ENCODE measurements around the gene SPHKAP. TPM values are rescaled to one million over a fixed set of nuclear protein-coding genes. Genes with fewer than 3 reads are reported as not detected.
"Not testable (repeated sequence)": the region's sequence is repeated elsewhere in the genome, so short reads cannot be mapped to it uniquely, and the experiment has no call there.

Gene SPHKAP
- total RNA-seq, 1 donor from 2014 or later: 0.51 TPM

DNA sequence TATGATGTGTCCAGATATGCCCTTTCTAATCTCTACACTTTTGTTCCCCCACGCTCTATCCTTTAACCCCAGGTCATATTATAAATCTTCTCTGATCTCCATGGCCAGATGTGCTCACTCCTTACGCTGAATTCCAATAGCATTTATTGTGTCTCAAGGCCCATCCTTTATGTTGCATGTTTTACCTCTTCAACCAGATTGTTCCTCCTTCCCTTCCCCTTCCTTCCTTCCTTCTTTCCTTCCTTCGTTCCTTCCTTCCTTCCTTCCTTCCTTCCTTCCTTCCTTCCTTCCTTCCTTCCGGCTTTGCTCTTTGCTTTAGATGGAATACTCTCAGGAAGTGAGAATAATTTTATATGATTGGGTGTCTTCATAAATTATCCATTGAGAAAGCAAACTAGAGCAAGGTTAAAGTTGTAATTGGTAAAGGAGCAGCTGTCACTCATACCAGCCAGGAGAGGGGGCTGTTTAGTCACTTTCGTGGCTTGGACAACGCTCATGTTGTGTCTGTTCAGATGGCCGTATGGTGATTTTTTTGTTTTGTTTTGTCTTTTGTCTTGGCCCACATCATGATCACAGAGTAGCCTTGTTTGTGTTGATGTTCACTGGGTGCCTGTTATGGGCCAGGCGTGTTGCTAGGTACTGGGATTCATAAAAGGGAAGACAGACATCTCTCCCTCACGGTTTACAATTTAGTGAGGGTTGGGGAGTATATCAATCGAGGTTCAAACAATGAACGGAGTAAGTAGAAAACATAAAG, 242.0 kb downstream of the SPHKAP start:
- no peaks in the 10 kb centered on the region for H3K4me1 Mint-ChIP-seq (ENCODE audit: unreplicated experiment)
- H3K36me3 Mint-ChIP-seq: no peaks in the 10 kb centered on the region
- TF ChIP-seq, protein P1, sequence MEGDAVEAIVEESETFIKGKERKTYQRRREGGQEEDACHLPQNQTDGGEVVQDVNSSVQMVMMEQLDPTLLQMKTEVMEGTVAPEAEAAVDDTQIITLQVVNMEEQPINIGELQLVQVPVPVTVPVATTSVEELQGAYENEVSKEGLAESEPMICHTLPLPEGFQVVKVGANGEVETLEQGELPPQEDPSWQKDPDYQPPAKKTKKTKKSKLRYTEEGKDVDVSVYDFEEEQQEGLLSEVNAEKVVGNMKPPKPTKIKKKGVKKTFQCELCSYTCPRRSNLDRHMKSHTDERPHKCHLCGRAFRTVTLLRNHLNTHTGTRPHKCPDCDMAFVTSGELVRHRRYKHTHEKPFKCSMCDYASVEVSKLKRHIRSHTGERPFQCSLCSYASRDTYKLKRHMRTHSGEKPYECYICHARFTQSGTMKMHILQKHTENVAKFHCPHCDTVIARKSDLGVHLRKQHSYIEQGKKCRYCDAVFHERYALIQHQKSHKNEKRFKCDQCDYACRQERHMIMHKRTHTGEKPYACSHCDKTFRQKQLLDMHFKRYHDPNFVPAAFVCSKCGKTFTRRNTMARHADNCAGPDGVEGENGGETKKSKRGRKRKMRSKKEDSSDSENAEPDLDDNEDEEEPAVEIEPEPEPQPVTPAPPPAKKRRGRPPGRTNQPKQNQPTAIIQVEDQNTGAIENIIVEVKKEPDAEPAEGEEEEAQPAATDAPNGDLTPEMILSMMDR (conservative IDR thresholded peaks at IDR 0.05): peak; percentile 78
- peaks cover 10% of the 10 kb centered on the region for H3K27me3 Mint-ChIP-seq
- H3K9me3 Mint-ChIP-seq: no peaks in the 10 kb centered on the region
- no peak overlapping the region for H3K4me3 Mint-ChIP-seq
- DNase-seq (ENCODE audit: extremely low spot score, unreplicated experiment): no peak
- no peak overlapping the region for H3K27ac Mint-ChIP-seq

DNA sequence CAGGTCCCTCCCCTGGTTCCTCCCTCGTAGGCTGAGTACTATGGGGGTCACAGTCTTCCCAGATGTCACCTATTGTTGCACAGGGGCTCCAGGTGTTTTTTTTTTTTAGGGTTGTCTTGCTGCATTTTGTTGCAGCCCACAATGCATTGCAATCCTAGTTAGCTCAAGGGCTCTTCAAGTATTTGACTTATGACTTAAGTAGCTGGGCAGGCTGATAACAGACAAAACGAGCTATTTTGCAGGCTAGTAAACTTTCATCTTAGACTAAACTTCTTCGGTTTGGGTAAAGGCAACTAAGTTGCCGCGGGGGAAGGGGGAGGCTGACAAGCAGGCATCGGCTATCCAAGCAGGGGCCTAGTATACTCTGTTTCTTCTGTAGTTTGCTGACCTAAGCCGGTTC, 245.2 kb downstream of the SPHKAP start:
- H3K36me3 Mint-ChIP-seq; H3K27ac Mint-ChIP-seq; H3K9me3 Mint-ChIP-seq; DNase-seq (ENCODE audit: extremely low spot score, unreplicated experiment); H3K4me3 Mint-ChIP-seq; H3K4me1 Mint-ChIP-seq (ENCODE audit: unreplicated experiment): not testable (repeated sequence)
- H3K27me3 Mint-ChIP-seq: peaks cover 10% of the 10 kb centered on the region

DNA sequence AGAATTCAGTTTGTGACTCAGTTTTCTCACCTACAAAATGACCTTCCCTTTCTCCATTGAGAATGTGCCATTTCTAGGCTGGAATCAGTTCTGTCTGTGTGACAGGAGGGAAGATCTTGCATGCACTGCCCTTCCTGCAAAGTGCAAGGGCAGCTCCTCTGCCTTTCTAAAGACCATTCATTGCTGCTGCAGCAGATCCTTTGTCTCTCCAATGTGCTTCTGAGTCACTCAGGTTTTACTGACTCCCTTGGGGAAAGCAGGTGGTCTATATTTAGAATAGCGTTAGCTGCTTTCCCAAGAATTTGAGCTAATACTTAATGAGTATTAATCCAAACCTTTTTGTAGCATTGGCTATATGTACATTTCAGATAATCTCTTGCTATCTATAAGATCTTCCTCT, 247.6 kb downstream of the SPHKAP start:
- H3K36me3 Mint-ChIP-seq: no peaks in the 10 kb centered on the region
- H3K4me3 Mint-ChIP-seq: no peak overlapping the region
- TF ChIP-seq, protein P1 (conservative IDR thresholded peaks at IDR 0.05): no peak
- no peaks in the 10 kb centered on the region for H3K27me3 Mint-ChIP-seq
- no peak overlapping the region for H3K27ac Mint-ChIP-seq
- no peaks in the 10 kb centered on the region for H3K4me1 Mint-ChIP-seq (ENCODE audit: unreplicated experiment)
- peaks cover 5% of the 10 kb centered on the region for H3K9me3 Mint-ChIP-seq
- DNase-seq (ENCODE audit: extremely low spot score, unreplicated experiment): no peak

DNA sequence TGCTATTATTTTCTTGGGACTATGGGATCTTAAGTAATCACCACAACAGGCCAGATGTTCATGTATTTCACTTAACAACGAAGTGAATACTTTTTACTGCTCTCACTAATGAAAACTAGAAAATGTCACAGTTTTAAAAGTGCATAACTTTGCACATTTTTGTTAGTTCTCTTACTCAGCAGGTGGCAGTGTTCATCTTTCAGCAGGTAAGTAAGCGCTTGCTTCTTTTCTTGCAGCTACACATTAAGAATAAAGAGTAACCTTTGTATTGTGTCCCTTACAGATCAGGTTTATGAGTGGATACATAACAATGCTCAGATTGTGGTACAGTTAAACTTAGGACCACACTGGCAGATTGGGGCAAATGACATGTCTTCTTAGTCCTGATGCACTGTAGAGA, 249.1 kb downstream of the SPHKAP start:
- TF ChIP-seq, protein P1 (conservative IDR thresholded peaks at IDR 0.05): no peak
- Mint-ChIP-seq H3K4me3 (no peak overlapping the region), H3K9me3 (peaks cover 11% of the 10 kb centered on the region), H3K27me3 (no peaks in the 10 kb centered on the region), H3K4me1 (ENCODE audit: unreplicated experiment) (no peaks in the 10 kb centered on the region), H3K27ac (no peak overlapping the region), H3K36me3 (no peaks in the 10 kb centered on the region)
- DNase-seq (ENCODE audit: extremely low spot score, unreplicated experiment): no peak

DNA sequence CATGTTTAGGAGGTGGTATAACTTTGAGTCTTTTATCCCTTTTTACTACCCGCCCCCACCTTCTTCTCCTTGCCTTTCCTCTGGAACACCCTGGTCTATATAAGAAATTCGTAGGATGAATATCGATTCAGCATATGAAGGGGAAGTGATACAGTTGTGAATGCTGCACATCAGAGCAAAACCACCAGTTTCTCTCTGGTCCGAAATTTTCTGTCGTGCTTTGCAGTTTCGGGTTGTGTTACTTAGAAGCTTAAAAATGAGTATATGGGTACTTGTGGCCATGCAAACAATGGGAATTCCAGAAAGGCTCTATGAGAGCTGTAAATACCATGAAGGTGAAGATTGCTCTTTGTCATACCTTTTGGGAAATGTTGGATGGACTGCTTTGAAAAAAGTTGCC, 249.5 kb downstream of the SPHKAP start:
- no peaks in the 10 kb centered on the region for H3K4me1 Mint-ChIP-seq (ENCODE audit: unreplicated experiment)
- DNase-seq (ENCODE audit: extremely low spot score, unreplicated experiment): no peak
- no peaks in the 10 kb centered on the region for H3K36me3 Mint-ChIP-seq
- H3K27ac Mint-ChIP-seq: no peak overlapping the region
- TF ChIP-seq, protein P1 (conservative IDR thresholded peaks at IDR 0.05): no peak
- H3K9me3 Mint-ChIP-seq: peaks cover 15% of the 10 kb centered on the region
- no peak overlapping the region for H3K4me3 Mint-ChIP-seq
- no peaks in the 10 kb centered on the region for H3K27me3 Mint-ChIP-seq

All from type B pancreatic cell (in vitro differentiated cells).